D341Med (cell line): Measurements from ENCODE around the gene DDX23.

Experiments
- DNase-seq: peaks from one replicate; pipeline ENCODE4 v3.0.0; 2012; ENCODE audit warnings: low spot score

DDX23 gene

DNA sequence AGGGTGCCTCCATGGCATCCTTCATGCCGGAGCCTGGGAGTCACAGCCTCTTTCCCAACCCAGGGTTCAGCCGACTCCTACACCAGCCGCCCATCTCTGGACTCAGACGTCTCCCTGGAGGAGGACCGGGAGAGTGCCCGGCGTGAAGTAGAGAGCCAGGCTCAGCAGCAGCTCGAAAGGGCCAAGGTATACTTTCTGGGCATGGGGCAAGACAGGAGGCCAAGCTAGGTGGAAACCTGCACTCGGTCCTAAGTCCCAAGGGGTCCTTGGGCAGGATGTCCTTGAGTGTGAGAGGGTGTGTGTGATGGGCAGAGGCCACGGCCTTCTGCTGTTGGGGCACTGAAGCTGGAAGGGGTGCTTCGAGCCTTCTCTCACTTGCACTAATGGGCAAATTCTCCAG is 28.7 kb downstream of the DDX23 start:
- DNase-seq: no peak

- DNase-seq: no peak
Measured at GRCh38 chr12:48822711-48823110, 29.3 kb downstream of the DDX23 start.

GRCh38 chr12:48822139-48822538 is 29.8 kb downstream of the DDX23 start:
- DNase-seq: no peak

DNA sequence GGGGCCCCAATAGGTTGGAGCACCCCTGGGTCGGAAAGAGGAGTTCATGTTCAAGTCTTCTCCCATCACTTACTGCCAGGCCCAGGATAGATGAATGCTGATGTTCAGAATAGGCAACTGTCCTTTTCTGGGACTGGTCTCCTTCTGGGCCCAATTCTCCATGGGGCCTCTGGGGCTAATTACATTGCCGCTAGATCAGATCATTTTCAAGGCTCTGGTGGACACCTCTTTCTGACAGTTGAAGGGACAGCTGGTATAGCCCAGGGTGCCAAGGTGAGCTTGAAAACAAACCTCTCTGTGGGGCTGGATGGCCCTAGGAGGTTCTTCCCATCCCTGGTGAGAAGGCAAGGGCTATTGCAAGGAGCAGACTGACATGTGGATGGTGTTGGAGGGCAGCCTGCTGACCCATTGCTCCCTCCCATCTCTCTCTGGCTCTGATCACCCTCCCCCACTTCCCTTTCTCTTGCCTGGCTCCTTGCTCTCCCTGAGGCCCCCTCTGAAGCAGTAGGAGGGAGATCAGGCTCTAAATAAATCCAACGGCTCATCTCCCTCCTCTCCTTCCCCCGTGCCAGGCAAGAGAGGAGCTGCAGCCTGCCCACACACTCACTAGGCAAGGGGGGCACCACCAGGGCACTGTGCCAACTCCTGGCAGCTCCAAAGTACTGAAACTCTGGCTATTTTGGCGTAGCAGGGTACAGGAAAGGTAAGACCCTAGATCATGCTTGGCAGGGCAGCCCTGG is 31.8 kb downstream of the DDX23 start:
- DNase-seq: no peak

DNA sequence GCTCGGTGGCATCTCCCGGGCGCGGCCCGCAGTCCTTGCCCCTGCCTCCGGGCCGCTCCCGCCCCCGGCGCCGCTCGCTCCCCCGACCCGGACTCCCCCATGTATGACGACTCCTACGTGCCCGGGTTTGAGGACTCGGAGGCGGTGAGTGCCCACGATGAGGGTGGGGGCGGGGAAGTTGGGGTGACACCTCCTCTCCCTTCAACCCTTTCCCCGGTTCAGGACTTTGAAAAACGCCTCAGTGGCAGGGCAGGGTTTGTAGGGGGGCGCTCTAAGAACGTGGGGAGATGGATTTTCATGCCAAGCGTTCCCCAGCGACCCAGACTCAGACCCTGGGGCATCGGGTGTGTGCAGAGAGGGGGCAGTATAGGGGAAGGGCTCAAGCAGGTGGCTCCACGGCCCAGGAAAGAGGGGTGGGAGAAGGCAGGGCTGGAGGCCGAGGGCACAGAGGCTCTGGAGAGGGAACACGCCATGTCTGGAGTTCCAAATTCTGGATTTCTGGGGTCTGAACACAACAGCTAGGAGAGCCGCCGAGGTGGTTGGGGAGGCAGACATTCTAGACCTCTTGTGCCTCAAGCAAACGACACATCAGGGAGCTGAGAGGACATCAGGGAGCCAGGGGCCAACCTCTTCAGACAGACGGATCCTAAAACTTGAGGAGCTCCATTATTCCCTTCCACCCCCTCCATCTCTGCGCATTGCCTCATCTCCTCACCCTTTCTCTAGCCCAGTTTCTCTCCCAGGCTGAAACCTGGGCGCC is 33.0 kb downstream of the DDX23 start:
- DNase-seq: peak; percentile 71

DNA sequence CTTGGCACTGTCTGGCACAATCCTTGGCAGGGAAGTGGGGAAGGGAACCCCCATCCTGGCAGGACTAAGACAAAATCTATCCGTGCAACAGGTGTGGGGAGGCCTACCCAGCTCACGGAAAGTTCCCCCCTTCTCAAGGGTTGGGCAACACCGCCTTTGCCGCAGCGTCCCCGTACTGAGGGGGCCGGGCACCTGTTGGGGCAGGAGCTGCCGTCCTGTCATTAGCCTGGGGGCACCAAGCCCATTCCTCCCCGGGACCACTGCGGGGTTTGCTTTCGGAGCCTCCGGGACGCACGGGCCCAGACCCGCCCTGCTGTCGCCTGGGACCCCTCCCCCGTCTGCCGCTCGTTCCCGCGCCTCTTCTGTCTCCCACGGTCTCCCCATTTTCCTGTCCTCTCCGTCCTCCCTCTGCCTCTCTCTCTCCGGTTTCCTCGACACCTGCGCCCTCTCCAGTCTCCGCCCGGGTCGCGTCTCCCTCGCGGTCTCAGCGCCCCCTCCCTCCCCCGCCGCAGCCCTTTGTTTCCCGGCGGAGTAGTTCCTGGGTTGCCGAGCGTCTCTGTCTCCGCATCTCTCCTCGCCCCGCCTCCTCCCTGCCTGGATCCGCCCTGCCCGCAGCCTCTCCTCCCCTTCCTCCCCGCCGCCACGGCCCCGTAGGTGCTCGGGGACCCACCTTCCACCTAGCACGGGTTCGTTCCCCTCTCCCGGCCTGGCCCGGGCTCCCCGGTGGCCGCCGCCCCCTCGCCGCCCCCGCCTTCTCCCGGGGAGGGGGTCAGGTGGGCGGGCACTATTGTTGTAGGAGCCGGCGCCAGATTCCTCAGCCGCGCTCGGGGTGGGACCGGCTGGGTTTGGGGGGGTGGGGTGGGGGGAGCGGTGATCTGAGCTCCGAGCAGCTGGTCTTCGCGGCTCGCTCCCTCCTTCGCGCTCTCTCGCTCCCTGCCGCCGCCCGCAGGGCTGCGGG is 33.8 kb downstream of the DDX23 start, which contains the start of gene CACNB3:
Gene CACNB3, plus strand, starts transcription at position 624 of the 958 bp plus-strand sequence. CDS start 434 bp downstream, outside the sequence.
- DNase-seq: peak; percentile 86

DNA sequence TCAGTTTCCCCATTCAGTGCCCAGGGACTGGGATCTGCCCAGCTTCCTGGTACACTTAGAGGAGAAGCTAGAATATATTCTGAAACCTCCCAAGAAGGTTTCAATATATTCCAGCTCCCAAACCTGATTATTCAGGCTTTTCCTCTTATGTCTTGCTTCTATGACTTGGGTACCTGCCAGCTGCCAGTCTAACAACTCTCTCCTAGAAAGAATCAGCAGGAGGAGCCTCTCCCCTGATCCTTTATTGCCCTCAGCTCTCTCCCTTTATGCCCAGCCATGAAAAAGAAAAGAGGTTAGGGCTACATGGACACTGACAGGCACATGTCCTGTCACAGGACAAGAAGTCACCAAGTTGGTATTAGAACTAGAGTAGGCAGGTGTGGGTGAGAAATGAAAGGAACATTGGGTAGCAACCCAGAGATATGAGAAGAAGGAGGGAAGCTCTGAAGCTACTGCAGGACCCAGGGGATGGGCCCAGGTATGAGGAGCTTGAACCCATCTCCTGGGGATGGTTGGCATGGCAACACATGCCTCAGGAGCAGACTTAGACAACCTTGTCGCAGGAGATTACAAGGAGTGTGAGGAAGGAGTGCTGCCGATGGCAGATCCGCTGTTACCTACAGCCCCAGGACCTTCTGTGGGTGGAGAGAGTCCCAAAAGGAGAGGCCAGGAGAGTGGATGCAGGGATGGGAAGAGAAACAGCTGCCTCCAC is 35.7 kb downstream of the DDX23 start:
- no peak for DNase-seq

GRCh38 chr12:48815126-48816110 is 36.5 kb downstream of the DDX23 start:
- peak; percentile 86 for DNase-seq

GRCh38 chr12:48814262-48815125 is 37.5 kb downstream of the DDX23 start:
- peak; percentile 96 for DNase-seq

GRCh38 chr12:48813465-48814261 is 38.3 kb downstream of the DDX23 start:
- DNase-seq: no peak

DNA sequence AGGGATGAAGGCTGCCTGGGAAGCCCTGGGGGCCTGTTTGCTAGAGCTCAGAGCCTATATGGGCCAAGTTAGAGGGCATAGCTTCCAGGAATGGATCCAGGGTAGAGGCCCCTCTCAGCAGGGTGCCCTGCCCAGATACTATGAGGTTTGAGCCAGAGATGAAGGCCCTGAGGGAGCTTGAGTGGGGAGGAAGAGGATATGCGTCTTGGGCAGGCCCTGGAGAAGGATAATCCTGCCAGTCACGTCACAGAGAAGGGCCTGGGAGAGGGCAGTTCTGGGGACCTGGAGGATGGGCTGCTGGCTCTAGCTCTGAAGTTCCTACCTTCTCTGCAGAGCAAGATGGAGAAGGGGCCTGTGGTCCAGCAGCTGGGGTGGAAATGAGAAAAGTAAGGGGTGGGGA is 39.6 kb downstream of the DDX23 start:
- DNase-seq: no peak

DNA sequence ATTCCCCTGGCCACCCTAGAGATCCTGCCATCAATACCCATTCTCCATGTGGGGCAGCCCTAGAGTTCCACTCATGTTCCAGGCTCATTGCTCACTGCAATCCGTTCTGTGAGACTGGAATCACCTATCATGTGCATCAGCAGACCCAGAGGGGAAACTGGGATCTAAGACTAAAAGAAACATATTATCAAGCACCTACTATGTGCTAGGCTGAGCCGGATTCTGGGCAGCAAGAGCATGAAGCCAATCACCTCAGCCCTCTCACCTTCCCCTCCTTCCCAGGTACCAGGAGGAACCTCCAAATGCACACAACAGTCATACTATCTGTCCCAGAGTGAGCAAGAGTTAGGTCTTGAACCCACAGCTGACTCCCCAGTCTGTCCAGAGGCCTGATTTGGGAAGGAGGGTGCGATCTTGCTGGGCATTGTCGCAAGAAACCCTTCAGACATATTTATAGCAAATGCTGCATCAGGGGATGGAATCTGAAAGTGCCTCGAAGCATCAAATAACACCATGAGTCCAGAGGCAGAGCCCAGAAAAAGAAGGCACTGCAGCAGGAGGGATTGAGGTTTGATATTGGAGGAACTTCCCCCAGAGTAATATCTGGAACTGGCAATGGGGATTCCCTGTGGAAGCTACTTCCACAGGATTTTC is 40.4 kb downstream of the DDX23 start:
- DNase-seq: no peak

- DNase-seq: no peak
Measured at GRCh38 chr12:48810903-48811431, 41.0 kb downstream of the DDX23 start.

DNA sequence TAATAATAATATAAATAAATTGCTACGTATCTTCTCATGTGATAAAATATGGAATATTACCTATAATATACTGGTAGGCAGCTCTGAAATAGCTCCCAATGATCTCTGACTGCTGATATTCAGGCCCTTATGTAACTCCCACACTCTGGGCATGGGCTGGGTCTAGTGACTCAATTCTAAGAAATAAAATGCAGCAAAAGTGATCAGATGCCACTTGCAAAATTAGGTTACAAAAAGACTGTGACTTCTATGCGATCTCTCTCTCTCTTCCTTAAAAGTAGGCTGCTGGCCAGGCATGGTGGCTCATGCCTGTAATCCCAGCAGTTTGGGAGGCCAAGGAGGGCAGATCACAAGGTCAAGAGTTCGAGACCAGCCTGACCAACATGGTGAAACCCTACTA is 44.0 kb downstream of the DDX23 start:
- no peak for DNase-seq

DNA sequence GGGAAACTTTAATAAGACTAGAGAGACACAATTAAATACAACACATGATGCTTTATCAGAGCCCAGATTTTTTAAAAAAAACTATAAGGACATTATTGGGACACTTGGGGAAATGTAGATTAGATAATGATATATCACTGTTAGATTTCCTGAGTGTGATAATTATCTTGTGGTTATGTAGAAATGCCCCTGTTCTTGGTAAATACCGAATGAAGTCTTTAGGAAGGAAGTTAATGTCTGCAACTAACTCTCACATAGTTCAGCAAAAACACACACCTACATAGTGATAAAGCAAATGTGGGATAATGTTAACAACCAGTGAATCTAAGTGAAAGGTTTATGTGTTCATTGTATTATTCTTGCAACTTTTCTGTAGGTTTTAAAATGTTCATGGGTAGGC is 48.3 kb downstream of the DDX23 start:
- no peak for DNase-seq

DNA sequence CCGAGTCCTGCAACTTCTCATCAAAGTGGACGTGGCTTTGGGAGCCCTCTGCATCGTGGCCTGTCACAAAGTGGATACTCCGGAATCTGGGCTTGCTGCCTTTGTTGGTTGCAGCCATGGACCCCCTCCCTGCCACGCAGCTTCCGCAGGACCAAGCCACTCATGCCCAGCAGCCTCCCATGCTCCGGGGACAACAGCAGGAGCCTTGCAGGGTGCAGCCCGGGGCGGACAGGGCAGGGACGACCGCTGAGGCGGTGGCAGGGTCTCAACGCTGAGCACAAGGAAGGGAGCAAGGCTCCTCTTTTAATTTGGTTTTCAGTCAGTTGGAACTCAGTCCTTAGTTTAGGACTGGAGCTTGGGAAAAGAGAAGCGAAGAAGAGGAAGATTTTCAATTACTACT is 51.0 kb downstream of the DDX23 start:
- DNase-seq: no peak

DNA sequence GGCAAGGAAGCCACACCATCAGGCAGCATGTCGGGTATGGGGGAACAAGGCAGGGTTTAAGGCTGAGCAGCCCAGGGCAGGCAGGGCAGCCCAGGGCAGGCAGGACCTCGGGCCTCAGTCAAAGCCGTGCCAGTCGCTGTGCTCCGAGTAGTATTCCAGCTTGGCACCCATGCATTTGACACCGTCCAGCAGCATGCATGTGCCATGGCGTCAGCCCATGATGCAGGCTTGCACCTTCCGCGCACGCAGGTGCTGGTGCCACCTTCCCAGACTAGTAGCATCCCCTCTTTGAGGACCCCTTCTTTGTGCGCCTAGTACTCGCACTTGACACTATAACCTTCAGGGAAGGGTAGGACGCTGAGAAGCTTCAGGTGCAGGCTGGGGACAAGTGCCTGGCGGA is 51.5 kb downstream of the DDX23 start:
- DNase-seq: no peak

GRCh38 chr12:48796976-48797375 is 55.0 kb downstream of the DDX23 start:
- no peak for DNase-seq
